ENCODE results near the gene CLEC2L. TPM values are rescaled to one million over a fixed set of nuclear protein-coding genes. Genes with fewer than 3 reads are reported as not detected.

Gene CLEC2L
- total RNA-seq, 1 experiment from 2014 or later = not detected

- ChIA-PET CTCF (no interaction called here), RAD21 (ENCODE audit: low non-redundant PET in 1 of 2, low total read pairs in 2 of 2, uncharacterized antibody in 2 of 2, unreplicated experiment in 2 of 2) (no interaction called here), POLR2A (interaction anchor here (0.5 kb wide), 1 partner anchor 20 kb away, joined by 3 read pairs; no protein-coding TSS in a partner anchor)
- Histone ChIP-seq H3K27ac (ENCODE audit: low read depth, low read length) (no peak overlapping the region), H3K36me3 (ENCODE audit: control insufficient read depth in 1 of 2, insufficient read depth in 2 of 2, low read length in 2 of 2) (peaks cover 8 to 13% of the 10 kb centered on the region in 2 experiments; a peak in 3 of 4 replicates), H3K4me3 (replicated peaks in 1 of 2; ENCODE audit: low read depth in 1 of 2, low read length in 2 of 2) (no peak overlapping the region), H2AFZ (ENCODE audit: low read depth, low read length, poor library complexity, severe bottlenecking) (no peak overlapping the region), H3K9me2 (ENCODE audit: insufficient read depth) (no peaks in the 10 kb centered on the region), H3K4me1 (ENCODE audit: control insufficient read depth in 1 of 2, insufficient read depth in 2 of 2, low read length in 2 of 2) (no peaks in the 10 kb centered on the region), H3K27me3 (ENCODE audit: insufficient read depth, low read length) (no peaks in the 10 kb centered on the region), H3K4me2 (ENCODE audit: low read length) (no peak overlapping the region), H4K20me1 (ENCODE audit: insufficient read depth) (no peaks in the 10 kb centered on the region), H3K79me2 (ENCODE audit: insufficient read depth, low read length) (no peaks in the 10 kb centered on the region), H3K9ac (ENCODE audit: low read length) (no peak overlapping the region), H3K9me3 (ENCODE audit: control insufficient read depth in 1 of 2, insufficient read depth in 1 of 2, low read depth in 1 of 2, low read length in 2 of 2) (no peaks in the 10 kb centered on the region)
- no TSS peak for BruUV-seq (replicated peaks)
- intact Hi-C loops (cut with micrococcal nuclease) = no loop called here
- no peak for ATAC-seq
- no peak for DNase-seq (ENCODE audit: low read depth, low spot score)
- TF ChIP-seq POLR2AphosphoS5 (IDR thresholded peaks at IDR 0.05; ENCODE audit: low read depth, low read length) = no peak
- no peak for TF ChIP-seq MAX (IDR thresholded peaks at IDR 0.05)
- no peak for TF ChIP-seq CTCF (IDR thresholded peaks at IDR 0.05 in 2 of 3, conservative IDR thresholded peaks at IDR 0.05 in 1 of 3; ENCODE audit: borderline replicate concordance in 1 of 3, insufficient read depth in 1 of 3, low read depth in 2 of 3, low read length in 2 of 3)
- TF ChIP-seq RAD21 (IDR thresholded peaks at IDR 0.05; ENCODE audit: low read depth) = no peak
Measured at GRCh38 chr7:139582671-139583155, 59.2 kb downstream of the CLEC2L start.

GRCh38 chr7:139583826-139584553 lies 60.5 kb downstream of the CLEC2L start:
- Histone ChIP-seq H3K9me2 (ENCODE audit: insufficient read depth) (no peaks in the 10 kb centered on the region), H3K27me3 (ENCODE audit: insufficient read depth, low read length) (no peaks in the 10 kb centered on the region), H3K4me3 (replicated peaks in 1 of 2; ENCODE audit: low read depth in 1 of 2, low read length in 2 of 2) (no peak overlapping the region), H4K20me1 (ENCODE audit: insufficient read depth) (no peaks in the 10 kb centered on the region), H3K36me3 (ENCODE audit: control insufficient read depth in 1 of 2, insufficient read depth in 2 of 2, low read length in 2 of 2) (peaks cover 8 to 13% of the 10 kb centered on the region in 2 experiments; a peak in 3 of 4 replicates), H3K27ac (ENCODE audit: low read depth, low read length) (no peak overlapping the region), H3K9ac (ENCODE audit: low read length) (no peak overlapping the region), H3K9me3 (ENCODE audit: control insufficient read depth in 1 of 2, insufficient read depth in 1 of 2, low read depth in 1 of 2, low read length in 2 of 2) (no peaks in the 10 kb centered on the region), H2AFZ (ENCODE audit: low read depth, low read length, poor library complexity, severe bottlenecking) (no peak overlapping the region), H3K4me1 (ENCODE audit: control insufficient read depth in 1 of 2, insufficient read depth in 2 of 2, low read length in 2 of 2) (no peaks in the 10 kb centered on the region), H3K4me2 (ENCODE audit: low read length) (no peak overlapping the region), H3K79me2 (ENCODE audit: insufficient read depth, low read length) (no peaks in the 10 kb centered on the region)
- intact Hi-C loops (cut with micrococcal nuclease) = no loop called here
- DNase-seq (ENCODE audit: low read depth, low spot score) (no peak), ATAC-seq (no peak)
- ChIA-PET CTCF (no interaction called here), RAD21 (ENCODE audit: low non-redundant PET in 1 of 2, low total read pairs in 2 of 2, uncharacterized antibody in 2 of 2, unreplicated experiment in 2 of 2) (no interaction called here), POLR2A (no interaction called here)
- no TSS peak for BruUV-seq (replicated peaks)
- no peak for TF ChIP-seq MAX (IDR thresholded peaks at IDR 0.05)
- TF ChIP-seq ZFX (IDR thresholded peaks at IDR 0.05) = no peak
- no peak for TF ChIP-seq ELF1 (IDR thresholded peaks at IDR 0.05; ENCODE audit: borderline replicate concordance, low read depth)
- TF ChIP-seq JUND (IDR thresholded peaks at IDR 0.05) = no peak
- TF ChIP-seq EGR1 (IDR thresholded peaks at IDR 0.05; ENCODE audit: low read depth) = no peak
- TF ChIP-seq ATF3 (IDR thresholded peaks at IDR 0.05) = no peak

All from HCT116 (cell line).